ENCODE results near the gene DTNB.

GRCh38 chr2:25369876-25370275 is 303.5 kb downstream of the DTNB start:
- no peak for TF ChIP-seq POLR2A (IDR thresholded peaks at IDR 0.05; ENCODE audit: low read depth)
- no peak for TF ChIP-seq CTCF (IDR thresholded peaks at IDR 0.05)
- no peak for TF ChIP-seq EP300 (IDR thresholded peaks at IDR 0.05)

Data from esophagus muscularis mucosa (tissue), 4 donors.